GM23248 (cell line): ENCODE measurements around the gene SCEL.

Experiments
- EZH2 ChIP-seq: fragments of 200-600 bp; sonication (generic); IDR thresholded peaks from 2 replicates; pipeline ENCODE4 v1.6.1; 2018; ENCODE audit warnings: antibody characterized with exemption, mild to moderate bottlenecking; ENCODE audit not compliant: insufficient read depth, poor library complexity, severe bottlenecking
- EZH2phosphoT487 ChIP-seq: fragments of 200-600 bp; sonication (generic); IDR thresholded peaks from 2 replicates; pipeline ENCODE4 v1.6.1; 2018; ENCODE audit warnings: antibody characterized with exemption, moderate library complexity, mild to moderate bottlenecking, low read depth; ENCODE audit not compliant: insufficient read depth

DNA sequence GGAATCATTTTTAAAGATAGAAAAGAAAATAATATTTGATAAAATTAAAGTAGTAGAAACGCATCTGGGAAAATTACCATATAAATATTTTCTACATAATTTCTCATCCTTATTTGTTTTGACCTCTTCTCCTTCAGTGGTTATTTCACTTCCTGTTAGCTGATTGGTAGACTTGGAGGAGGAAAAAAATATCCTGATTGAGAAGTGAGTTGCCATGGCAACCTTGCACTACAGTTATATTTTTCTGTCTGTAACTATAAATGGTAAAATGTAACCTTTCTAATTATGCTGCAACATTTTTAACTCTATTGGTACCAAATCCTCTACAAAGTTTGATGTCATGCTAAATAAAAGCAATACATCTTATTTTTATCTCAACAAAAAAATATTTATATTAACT, 45.2 kb downstream of the SCEL start:
- TF ChIP-seq EZH2: no peak
- no peak for TF ChIP-seq EZH2phosphoT487
